Ectodermal cell (in vitro differentiated cells): Measurements from ENCODE around the gene RCAN1.

Experiments used
- H3K27ac ChIP-seq: 2 replicates; pipeline ENCODE4 v1.7.0; 2013; ENCODE audit warnings: mild to moderate bottlenecking, low read depth, low read length; ENCODE audit not compliant: insufficient read depth, poor library complexity, severe bottlenecking
- H3K27me3 ChIP-seq: 2 replicates; pipeline ENCODE4 v1.7.0; 2013; ENCODE audit warnings: mild to moderate bottlenecking, low read length; ENCODE audit not compliant: insufficient read depth, control insufficient read depth, poor library complexity, severe bottlenecking
- H3K36me3 ChIP-seq: one replicate; pipeline ENCODE4 v1.7.0; 2013; ENCODE audit warnings: low read length; ENCODE audit not compliant: control insufficient read depth, insufficient read depth
- H3K4me1 ChIP-seq: one replicate; pipeline ENCODE4 v1.7.0; 2013; ENCODE audit warnings: low read length; ENCODE audit not compliant: control insufficient read depth, insufficient read depth
- H3K4me3 ChIP-seq: 2 replicates; pipeline ENCODE4 v1.7.0; 2013; ENCODE audit warnings: low read depth, low read length, control low read depth; ENCODE audit not compliant: insufficient read depth
- H3K9me3 ChIP-seq: 2 replicates; pipeline ENCODE4 v1.7.0; 2013; ENCODE audit warnings: mild to moderate bottlenecking, low read length, moderate library complexity; ENCODE audit not compliant: control insufficient read depth
- WGBS, 2 experiments: methylation state at CpG; one replicate each; pipeline ENCODE4 v1.1.7; 2013; ENCODE audit warnings: missing lambda C conversion rate in 2 of 2; 5-methylcytosine and 5-hydroxymethylcytosine counted together

RCAN1 gene

DNA sequence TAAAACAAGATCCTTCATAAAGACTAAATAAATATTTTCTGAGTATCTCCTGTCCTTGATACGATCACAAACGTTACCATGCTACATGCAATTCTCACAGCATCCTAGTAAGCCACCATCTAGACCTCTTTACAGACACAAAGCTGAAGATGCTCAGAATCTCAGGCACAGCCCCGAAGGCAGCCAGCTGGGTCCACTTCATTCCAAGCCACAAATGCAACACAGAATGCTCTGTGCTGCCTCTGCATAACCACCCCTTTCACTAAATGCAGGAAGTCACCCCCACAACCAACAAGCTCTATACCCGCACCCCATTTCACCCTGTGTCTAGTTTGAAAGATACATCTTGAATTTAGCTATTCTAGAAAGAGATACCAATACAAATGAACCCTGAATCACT lies 12.9 kb downstream of the RCAN1 start:
- Histone ChIP-seq H3K36me3 (no peaks in the 10 kb centered on the region), H3K27ac (no peak overlapping the region), H3K9me3 (no peaks in the 10 kb centered on the region), H3K4me3 (no peak overlapping the region), H3K4me1 (peaks cover 5% of the 10 kb centered on the region), H3K27me3 (no peaks in the 10 kb centered on the region)
- 94 to 95% methylated on average over 4 of the region's 4 CpGs for WGBS, 2 experiments

- Histone ChIP-seq H3K36me3 (no peaks in the 10 kb centered on the region), H3K4me1 (peaks cover 5% of the 10 kb centered on the region)
- 82 to 85% methylated on average over 6 of the region's 7 CpGs for WGBS, 2 experiments
These were observed 15.3 kb downstream of the RCAN1 start for GRCh38 chr21:34599534-34600101.

DNA sequence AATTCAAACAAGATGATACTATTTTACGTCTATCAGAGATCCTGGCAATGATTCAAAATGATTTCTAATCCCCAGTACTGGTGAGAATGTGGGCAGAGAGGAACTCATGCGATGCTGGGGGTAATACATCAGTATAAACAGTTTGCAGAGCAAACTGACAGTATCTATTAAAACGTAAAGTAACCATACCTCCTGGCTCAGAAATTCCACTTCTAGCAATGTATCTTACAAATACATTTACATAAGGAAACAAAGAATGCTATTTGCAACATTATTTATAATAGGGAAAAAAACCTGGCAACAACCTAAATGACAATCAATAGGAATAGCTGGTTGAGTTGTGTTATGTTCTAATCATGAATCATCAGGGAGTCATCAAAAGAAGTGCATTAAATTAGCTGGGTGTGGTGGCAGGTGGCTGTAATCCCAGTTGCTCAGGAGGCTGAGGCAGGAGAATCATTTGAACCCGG lies 15.9 kb downstream of the RCAN1 start:
- Histone ChIP-seq H3K27me3 (no peaks in the 10 kb centered on the region), H3K27ac (no peak overlapping the region), H3K36me3 (no peaks in the 10 kb centered on the region), H3K9me3 (no peaks in the 10 kb centered on the region), H3K4me1 (peaks cover 5% of the 10 kb centered on the region), H3K4me3 (no peak overlapping the region)
- WGBS, 2 experiments = 90 to 94% methylated on average over 4 of the region's 4 CpGs

More at GRCh38 chr21:34599534-34600101, 15.3 kb downstream of the RCAN1 start:
- H3K27ac ChIP-seq = no peak overlapping the region
- H3K4me3 ChIP-seq = no peak overlapping the region
- no peaks in the 10 kb centered on the region for H3K9me3 ChIP-seq
- no peaks in the 10 kb centered on the region for H3K27me3 ChIP-seq

GRCh38 chr21:34597406-34597805 lies 17.5 kb downstream of the RCAN1 start:
- Histone ChIP-seq H3K27ac (no peak overlapping the region), H3K36me3 (no peaks in the 10 kb centered on the region), H3K4me1 (peaks cover 5% of the 10 kb centered on the region), H3K27me3 (no peaks in the 10 kb centered on the region), H3K9me3 (no peaks in the 10 kb centered on the region), H3K4me3 (no peak overlapping the region)
- WGBS, 2 experiments = 76 to 88% methylated on average over 3 of the region's 5 CpGs

DNA sequence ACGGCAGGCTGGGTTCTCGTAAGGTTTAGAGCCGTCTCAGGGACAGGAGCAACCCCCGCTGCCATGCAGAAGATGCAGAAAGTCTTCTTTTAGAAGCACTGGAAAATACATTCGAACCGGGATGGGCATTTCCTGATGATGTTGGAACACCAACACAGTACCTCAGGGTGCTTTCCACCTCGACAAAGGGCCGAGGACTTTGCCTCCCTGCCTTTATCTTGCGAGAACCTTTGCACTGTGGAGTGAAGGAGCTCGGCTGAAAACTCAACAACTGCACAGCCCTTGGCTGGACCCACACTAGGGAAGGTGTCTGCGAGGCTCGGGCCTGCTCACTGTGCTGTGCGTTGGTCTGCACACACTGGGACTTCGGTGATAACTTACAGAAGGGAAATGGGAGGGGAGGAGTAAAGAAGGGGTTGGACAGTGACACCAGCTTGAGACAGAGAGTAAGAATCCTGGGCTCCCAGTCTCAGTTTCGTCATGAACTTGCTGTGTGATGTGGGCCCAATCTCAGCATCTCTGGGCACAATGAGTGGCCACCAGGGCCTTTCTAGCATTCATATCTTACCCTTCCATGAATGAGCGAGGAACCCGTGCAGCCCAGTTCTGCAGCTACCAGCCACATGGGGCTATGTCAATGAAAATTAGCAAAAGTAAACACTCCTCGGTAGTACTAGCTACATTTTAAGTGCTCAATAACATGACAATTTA lies 18.2 kb downstream of the RCAN1 start:
- Histone ChIP-seq H3K4me3 (no peak overlapping the region), H3K27me3 (no peaks in the 10 kb centered on the region), H3K27ac (no peak overlapping the region), H3K9me3 (no peaks in the 10 kb centered on the region), H3K4me1 (peaks cover 5% of the 10 kb centered on the region), H3K36me3 (no peaks in the 10 kb centered on the region)
- 94% methylated on average over 18 of the region's 18 CpGs for WGBS, 2 experiments

GRCh38 chr21:34595457-34595856 lies 19.5 kb downstream of the RCAN1 start:
- peaks cover 5% of the 10 kb centered on the region for H3K4me1 ChIP-seq
- H3K4me3 ChIP-seq = no peak overlapping the region
- H3K9me3 ChIP-seq = no peaks in the 10 kb centered on the region
- H3K27me3 ChIP-seq = no peaks in the 10 kb centered on the region
- no peaks in the 10 kb centered on the region for H3K36me3 ChIP-seq
- 79 to 83% methylated on average over 8 of the region's 8 CpGs for WGBS, 2 experiments
- no peak overlapping the region for H3K27ac ChIP-seq

GRCh38 chr21:34594566-34595234 lies 20.2 kb downstream of the RCAN1 start:
- H3K4me1 ChIP-seq = no peaks in the 10 kb centered on the region
- H3K27ac ChIP-seq = no peak overlapping the region
- H3K9me3 ChIP-seq = no peaks in the 10 kb centered on the region
- no peak overlapping the region for H3K4me3 ChIP-seq
- no peaks in the 10 kb centered on the region for H3K36me3 ChIP-seq
- H3K27me3 ChIP-seq = no peaks in the 10 kb centered on the region
- WGBS, 2 experiments = 87 to 88% methylated on average over 8 of the region's 8 CpGs

- H3K4me1 ChIP-seq = no peaks in the 10 kb centered on the region
- H3K27ac ChIP-seq = no peak overlapping the region
- H3K36me3 ChIP-seq = no peaks in the 10 kb centered on the region
- 95 to 96% methylated on average over 12 of the region's 12 CpGs for WGBS, 2 experiments
- H3K4me3 ChIP-seq = no peak overlapping the region
- H3K9me3 ChIP-seq = no peaks in the 10 kb centered on the region
- no peaks in the 10 kb centered on the region for H3K27me3 ChIP-seq
These were observed 20.9 kb downstream of the RCAN1 start for GRCh38 chr21:34593954-34594531.

- Histone ChIP-seq H3K9me3 (no peaks in the 10 kb centered on the region), H3K27ac (no peak overlapping the region), H3K4me1 (no peaks in the 10 kb centered on the region), H3K4me3 (no peak overlapping the region), H3K36me3 (no peaks in the 10 kb centered on the region), H3K27me3 (no peaks in the 10 kb centered on the region)
- whole genome bisulfite sequencing, 2 experiments = 90 to 91% methylated on average over 5 of the region's 5 CpGs
These were observed 21.5 kb downstream of the RCAN1 start for GRCh38 chr21:34593423-34593822.
